Activated naive CD4-positive, alpha-beta T cell treated with anti-CD3 and anti-CD28 coated beads, Interleukin-2, amount 50 U/mL, for 72 hours (primary cell): ENCODE results near the gene GNAS. TPM values are rescaled to one million over a fixed set of nuclear protein-coding genes. Genes with fewer than 3 reads are reported as not detected.

Experiments used
- ATAC-seq, 2 donors: fragments of 150-1000 bp; cut with Tn5 transposase; 2 replicates each; pipeline ENCODE4 v1.10.0; 2021; ENCODE audit warnings: mild to moderate bottlenecking in 2 of 2, moderate library complexity in 2 of 2
- DNase-seq, 2 donors: peaks; one replicate each; pipeline ENCODE4 v3.0.0; 2021 to 2022; ENCODE audit warnings: low spot score in 2 of 2
- H3K27ac Mint-ChIP-seq, 2 donors: one replicate each; pipeline ENCODE4 v1.8.0; 2022; ENCODE audit warnings: mild to moderate bottlenecking in 2 of 2, mixed read lengths in 2 of 2
- H3K36me3 Mint-ChIP-seq, 2 donors: one replicate each; pipeline ENCODE4 v1.8.0; 2022; ENCODE audit warnings: mixed read lengths in 2 of 2
- H3K9me3 Mint-ChIP-seq, 2 donors: one replicate each; pipeline ENCODE4 v1.8.0; 2022; ENCODE audit warnings: mixed read lengths in 2 of 2
- total RNA-seq, 2 donors: library from RNA; stranded (reverse); gene quantifications; one replicate each; pipeline ENCODE4 v1.2.3, GENCODE V29; 2022

GNAS gene
- total RNA-seq, 2 donors from 2014 or later, result 624 to 863 TPM

- Mint-ChIP-seq H3K36me3 (peaks cover 14 to 72% of the 10 kb centered on the region in 2 donors), H3K27ac (no peak overlapping the region), H3K9me3 (no peaks in the 10 kb centered on the region)
- DNase-seq, result no peak
- ATAC-seq, result no peak
Observed at GRCh38 chr20:58896820-58897219, 44.3 kb downstream of the GNAS start.

- peaks cover 8 to 67% of the 10 kb centered on the region in 2 donors for H3K36me3 Mint-ChIP-seq
- no peaks in the 10 kb centered on the region for H3K9me3 Mint-ChIP-seq
- peak overlapping the region in 1 of 2 donors; percentile 66 for H3K27ac Mint-ChIP-seq
- DNase-seq, result no peak
- ATAC-seq, result no peak
Observed at GRCh38 chr20:58897488-58897887, 45.0 kb downstream of the GNAS start.

GRCh38 chr20:58898629-58899408, 46.3 kb downstream of the GNAS start:
- ATAC-seq, result no peak
- H3K27ac Mint-ChIP-seq, result peak overlapping the region in 1 of 2 donors; percentile 17
- H3K36me3 Mint-ChIP-seq, result peaks cover 6 to 65% of the 10 kb centered on the region in 2 donors
- H3K9me3 Mint-ChIP-seq, result no peaks in the 10 kb centered on the region
- DNase-seq, result no peak

DNA sequence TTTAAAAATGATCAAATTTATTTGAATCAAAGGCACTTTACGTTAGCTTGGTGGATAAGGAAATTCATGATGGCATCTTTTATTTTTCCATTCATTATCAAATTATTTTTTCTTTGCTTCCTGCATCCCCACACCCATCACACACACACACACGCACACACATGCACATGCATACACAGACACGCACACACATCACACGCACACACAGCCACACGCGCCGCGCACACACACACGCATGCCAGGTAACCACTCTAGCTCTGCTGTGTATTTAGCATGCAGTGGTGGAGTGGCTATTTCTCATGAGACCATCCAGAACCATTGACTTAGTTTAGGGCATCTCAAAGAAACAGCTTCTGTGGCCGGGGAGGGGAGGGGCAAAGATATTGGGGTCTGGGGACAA, 47.0 kb downstream of the GNAS start:
- Mint-ChIP-seq H3K9me3 (no peaks in the 10 kb centered on the region), H3K36me3 (peaks cover 6 to 64% of the 10 kb centered on the region in 2 donors), H3K27ac (peak overlapping the region in 1 of 2 donors; percentile 84)
- no peak for ATAC-seq
- no peak for DNase-seq

DNA sequence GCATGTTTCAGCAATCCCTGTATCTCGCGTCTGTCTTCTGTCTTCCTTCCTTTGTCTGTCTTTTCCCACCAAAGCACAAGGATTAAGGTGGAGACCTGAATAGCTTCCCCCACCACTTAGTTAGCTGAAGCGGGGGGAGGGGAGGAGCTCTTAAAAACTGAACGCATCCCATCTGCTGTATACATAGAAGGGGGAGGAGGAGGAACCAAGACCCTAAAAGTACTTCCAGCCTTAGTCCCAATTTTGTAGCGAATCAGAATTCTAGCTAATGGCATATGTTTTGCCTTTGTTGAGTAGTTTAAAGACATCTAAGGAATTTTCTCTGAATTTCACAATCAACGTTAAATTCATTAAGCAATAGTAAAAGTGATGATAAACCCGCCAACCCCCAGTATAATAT, 47.9 kb downstream of the GNAS start:
- Mint-ChIP-seq H3K36me3 (peaks cover 6 to 55% of the 10 kb centered on the region in 2 donors), H3K9me3 (no peaks in the 10 kb centered on the region), H3K27ac (no peak overlapping the region)
- ATAC-seq (no peak), DNase-seq (no peak)

DNA sequence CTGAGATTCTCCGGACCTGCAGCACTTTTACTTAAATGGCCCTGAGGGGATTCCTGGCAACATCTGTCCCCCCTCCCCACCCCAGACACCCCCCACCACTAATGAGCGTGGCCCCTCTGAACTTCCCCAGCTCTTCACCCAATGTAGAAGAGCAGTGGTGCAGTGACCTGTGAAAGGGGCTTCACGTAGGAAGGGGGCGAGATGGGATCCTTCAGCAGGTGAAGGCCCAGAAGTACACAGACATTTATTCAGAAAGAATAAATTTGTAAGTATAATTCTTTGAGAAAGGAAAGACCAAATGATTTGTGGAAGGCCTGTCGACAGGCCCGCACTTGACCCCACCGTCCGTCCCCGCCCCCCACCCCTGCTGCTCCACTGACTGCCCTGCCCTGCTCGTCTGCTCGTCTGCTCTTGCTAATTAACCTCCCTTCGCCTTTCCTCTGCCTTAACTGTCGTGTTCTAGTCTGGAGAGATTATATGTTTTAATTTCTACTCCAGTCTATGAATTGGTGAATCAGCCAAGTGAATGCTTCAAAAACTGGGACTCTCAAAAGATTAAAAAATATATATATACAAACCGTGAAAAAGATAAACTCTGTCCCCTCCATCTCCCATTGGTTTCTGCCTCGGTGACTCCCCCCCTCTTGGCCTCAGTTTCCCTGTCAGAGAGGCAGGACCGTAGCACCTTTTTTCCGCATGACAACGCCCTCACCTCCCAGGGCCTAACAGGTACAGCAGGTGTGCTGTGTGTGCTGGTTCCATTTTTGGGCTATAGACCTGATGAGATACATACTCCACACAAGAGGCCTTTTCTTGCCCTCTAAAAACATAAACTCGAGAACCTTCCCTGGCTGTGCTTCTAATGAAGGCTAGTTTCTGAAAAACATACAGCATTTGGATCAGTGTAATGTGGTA, 49.2 kb downstream of the GNAS start:
- Mint-ChIP-seq H3K36me3 (peaks cover 13 to 56% of the 10 kb centered on the region in 2 donors), H3K9me3 (no peaks in the 10 kb centered on the region), H3K27ac (no peak overlapping the region)
- ATAC-seq (no peak), DNase-seq (no peak)

DNA sequence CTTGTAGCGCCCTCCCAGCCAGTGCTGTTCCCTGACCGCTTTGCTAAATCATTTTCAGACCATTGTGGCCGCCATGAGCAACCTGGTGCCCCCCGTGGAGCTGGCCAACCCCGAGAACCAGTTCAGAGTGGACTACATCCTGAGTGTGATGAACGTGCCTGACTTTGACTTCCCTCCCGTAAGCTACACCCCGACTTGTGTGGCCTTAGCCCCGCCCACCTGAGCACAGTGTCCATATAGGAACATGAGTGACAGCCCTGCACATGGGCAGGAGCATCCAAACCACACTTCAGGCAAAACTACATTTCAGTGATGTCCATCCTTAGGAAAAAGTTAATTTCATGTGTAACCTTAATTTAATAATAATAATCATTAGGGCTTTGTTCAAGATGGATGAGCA, 51.1 kb downstream of the GNAS start:
- Mint-ChIP-seq H3K27ac (no peak overlapping the region), H3K36me3 (peaks cover 24 to 57% of the 10 kb centered on the region in 2 donors), H3K9me3 (no peaks in the 10 kb centered on the region)
- ATAC-seq, result no peak
- DNase-seq, result no peak

DNA sequence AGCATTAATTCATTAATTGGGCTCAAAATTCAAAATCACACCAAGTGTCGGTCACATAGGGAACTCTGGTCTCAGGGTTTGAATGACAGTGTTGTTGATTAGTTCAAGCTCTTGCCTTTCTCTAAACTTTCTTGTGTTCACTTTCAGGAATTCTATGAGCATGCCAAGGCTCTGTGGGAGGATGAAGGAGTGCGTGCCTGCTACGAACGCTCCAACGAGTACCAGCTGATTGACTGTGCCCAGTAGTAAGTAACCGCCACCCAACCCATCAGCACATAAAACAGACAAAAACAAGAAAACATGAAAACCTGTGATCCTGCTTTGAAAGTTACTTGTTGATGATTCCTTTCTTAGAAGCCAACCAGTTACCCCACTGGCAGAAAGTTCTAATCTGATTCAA, 52.7 kb downstream of the GNAS start:
- ATAC-seq, result no peak
- DNase-seq, result no peak
- Mint-ChIP-seq H3K27ac (no peak overlapping the region), H3K9me3 (no peaks in the 10 kb centered on the region), H3K36me3 (peaks cover 37 to 57% of the 10 kb centered on the region in 2 donors)

GRCh38 chr20:58906111-58906510, 53.6 kb downstream of the GNAS start:
- Mint-ChIP-seq H3K27ac (peak overlapping the region; percentile 30 to 88), H3K36me3 (peaks cover 41 to 63% of the 10 kb centered on the region in 2 donors)

GRCh38 chr20:58906894-58907293, 54.4 kb downstream of the GNAS start:
- peak in 1 of 2 donors; percentile 75 for ATAC-seq
- H3K36me3 Mint-ChIP-seq, result peaks cover 41 to 70% of the 10 kb centered on the region in 2 donors

More at GRCh38 chr20:58906111-58906510, 53.6 kb downstream of the GNAS start:
- no peak for DNase-seq
- H3K9me3 Mint-ChIP-seq, result no peaks in the 10 kb centered on the region
- no peak for ATAC-seq

GRCh38 chr20:58907320-58908137, 55.0 kb downstream of the GNAS start:
- Mint-ChIP-seq H3K36me3 (peaks cover 41 to 76% of the 10 kb centered on the region in 2 donors), H3K27ac (peak overlapping the region; percentile 65 to 96), H3K9me3 (no peaks in the 10 kb centered on the region)
- peak; percentile 68 to 80 for ATAC-seq
- peak in 1 of 2 donors; percentile 50 for DNase-seq

More at GRCh38 chr20:58906894-58907293, 54.4 kb downstream of the GNAS start:
- peak in 1 of 2 donors; percentile 27 for DNase-seq
- no peaks in the 10 kb centered on the region for H3K9me3 Mint-ChIP-seq
- peak overlapping the region; percentile 65 to 96 for H3K27ac Mint-ChIP-seq

DNA sequence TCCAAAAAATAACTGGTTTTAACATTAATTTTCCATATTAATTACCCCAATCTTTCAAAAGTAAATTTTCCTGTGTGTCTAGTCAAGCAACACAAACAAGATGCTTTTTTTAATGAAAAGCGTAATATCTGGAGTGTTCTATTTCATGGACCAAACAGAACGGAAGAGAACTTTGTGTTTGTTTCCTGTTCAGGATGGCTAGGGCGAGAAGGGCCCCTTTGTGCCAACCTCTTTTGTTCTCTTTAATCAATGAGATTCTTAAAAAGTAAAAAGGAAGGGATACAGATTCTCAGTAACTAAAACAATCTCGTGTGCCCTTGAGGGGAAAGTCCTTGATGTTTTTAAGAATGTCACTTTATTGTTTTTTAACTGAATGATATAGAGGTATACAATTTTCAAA, 55.7 kb downstream of the GNAS start:
- H3K27ac Mint-ChIP-seq, result peak overlapping the region; percentile 65 to 96
- no peak for ATAC-seq
- DNase-seq, result no peak
- no peaks in the 10 kb centered on the region for H3K9me3 Mint-ChIP-seq
- H3K36me3 Mint-ChIP-seq, result peaks cover 40 to 74% of the 10 kb centered on the region in 2 donors

DNA sequence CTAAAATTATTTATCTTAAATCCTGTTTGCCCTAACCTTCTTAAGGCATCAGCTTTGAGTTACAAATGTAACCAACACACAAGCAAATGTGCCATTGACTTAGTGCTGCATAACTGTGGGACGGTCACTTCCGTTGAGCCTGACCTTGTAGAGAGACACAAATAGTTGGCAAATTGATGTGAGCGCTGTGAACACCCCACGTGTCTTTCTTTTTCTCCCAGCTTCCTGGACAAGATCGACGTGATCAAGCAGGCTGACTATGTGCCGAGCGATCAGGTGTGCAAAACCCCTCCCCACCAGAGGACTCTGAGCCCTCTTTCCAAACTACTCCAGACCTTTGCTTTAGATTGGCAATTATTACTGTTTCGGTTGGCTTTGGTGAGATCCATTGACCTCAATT, 56.4 kb downstream of the GNAS start:
- DNase-seq (no peak), ATAC-seq (no peak)
- Mint-ChIP-seq H3K36me3 (peaks cover 35 to 67% of the 10 kb centered on the region in 2 donors), H3K9me3 (no peaks in the 10 kb centered on the region), H3K27ac (no peak overlapping the region)

DNA sequence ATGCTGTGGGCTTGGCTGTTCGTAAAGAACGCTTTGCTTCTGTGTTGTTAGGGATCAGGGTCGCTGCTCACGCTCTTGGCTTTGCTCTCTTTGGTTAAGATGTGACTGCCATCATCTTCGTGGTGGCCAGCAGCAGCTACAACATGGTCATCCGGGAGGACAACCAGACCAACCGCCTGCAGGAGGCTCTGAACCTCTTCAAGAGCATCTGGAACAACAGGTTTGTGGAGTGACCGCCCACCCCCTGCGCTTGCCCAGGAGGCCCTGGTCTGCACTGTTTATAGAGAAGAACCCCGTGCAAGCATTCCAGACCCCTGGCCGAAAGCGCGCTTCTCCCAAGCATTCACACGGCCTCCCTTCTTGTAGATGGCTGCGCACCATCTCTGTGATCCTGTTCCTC, 57.1 kb downstream of the GNAS start:
- no peak for DNase-seq
- Mint-ChIP-seq H3K36me3 (peaks cover 35 to 67% of the 10 kb centered on the region in 2 donors), H3K9me3 (no peaks in the 10 kb centered on the region), H3K27ac (peak overlapping the region in 1 of 2 donors; percentile 60)
- ATAC-seq, result no peak

- no peak for DNase-seq
- H3K36me3 Mint-ChIP-seq, result peaks cover 35 to 67% of the 10 kb centered on the region in 2 donors
- no peak overlapping the region for H3K27ac Mint-ChIP-seq
- ATAC-seq, result no peak
- no peaks in the 10 kb centered on the region for H3K9me3 Mint-ChIP-seq
Observed at GRCh38 chr20:58910473-58910872, 58.0 kb downstream of the GNAS start.

DNA sequence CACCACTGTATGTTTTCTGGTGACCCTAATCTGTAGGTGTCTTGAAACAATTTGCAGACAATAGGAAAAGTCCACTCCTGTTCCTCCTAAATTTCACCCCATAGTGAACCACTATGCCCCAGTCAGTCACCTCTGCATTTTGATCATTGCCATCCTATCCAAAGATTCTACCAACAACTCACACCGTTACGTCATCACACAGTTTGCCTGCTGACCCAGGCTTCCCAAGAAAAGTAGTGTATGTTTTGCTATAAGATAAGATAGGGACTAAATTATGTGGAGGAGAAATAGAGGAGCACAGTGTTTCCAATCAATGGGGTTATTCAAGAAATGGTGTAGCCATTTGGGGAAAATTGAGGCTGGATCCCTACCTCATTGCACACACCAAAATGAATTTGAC, 58.8 kb downstream of the GNAS start:
- Mint-ChIP-seq H3K27ac (no peak overlapping the region), H3K36me3 (peaks cover 30 to 59% of the 10 kb centered on the region in 2 donors), H3K9me3 (no peaks in the 10 kb centered on the region)
- ATAC-seq (no peak), DNase-seq (no peak)
